ENCODE results near the gene LPCAT4.

- TF ChIP-seq, protein P1, sequence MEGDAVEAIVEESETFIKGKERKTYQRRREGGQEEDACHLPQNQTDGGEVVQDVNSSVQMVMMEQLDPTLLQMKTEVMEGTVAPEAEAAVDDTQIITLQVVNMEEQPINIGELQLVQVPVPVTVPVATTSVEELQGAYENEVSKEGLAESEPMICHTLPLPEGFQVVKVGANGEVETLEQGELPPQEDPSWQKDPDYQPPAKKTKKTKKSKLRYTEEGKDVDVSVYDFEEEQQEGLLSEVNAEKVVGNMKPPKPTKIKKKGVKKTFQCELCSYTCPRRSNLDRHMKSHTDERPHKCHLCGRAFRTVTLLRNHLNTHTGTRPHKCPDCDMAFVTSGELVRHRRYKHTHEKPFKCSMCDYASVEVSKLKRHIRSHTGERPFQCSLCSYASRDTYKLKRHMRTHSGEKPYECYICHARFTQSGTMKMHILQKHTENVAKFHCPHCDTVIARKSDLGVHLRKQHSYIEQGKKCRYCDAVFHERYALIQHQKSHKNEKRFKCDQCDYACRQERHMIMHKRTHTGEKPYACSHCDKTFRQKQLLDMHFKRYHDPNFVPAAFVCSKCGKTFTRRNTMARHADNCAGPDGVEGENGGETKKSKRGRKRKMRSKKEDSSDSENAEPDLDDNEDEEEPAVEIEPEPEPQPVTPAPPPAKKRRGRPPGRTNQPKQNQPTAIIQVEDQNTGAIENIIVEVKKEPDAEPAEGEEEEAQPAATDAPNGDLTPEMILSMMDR (IDR thresholded peaks at IDR 0.05; ENCODE audit: borderline replicate concordance, extremely low read depth, low read length, poor library complexity, severe bottlenecking) = no peak
- no peak for TF ChIP-seq EZH2 (IDR thresholded peaks at IDR 0.05; ENCODE audit: borderline replicate concordance, low read depth, low read length, severe bottlenecking)
Observed at GRCh38 chr15:34364041-34364440, 3.0 kb downstream of the LPCAT4 start.
